RWPE2 (cell line): ENCODE data around the gene CBFA2T2.

Experiments
- ATAC-seq: fragments of 200-7000 bp; cut with Tn5 transposase; 3 replicates; pipeline ENCODE4 v1.9.1; 2021; ENCODE audit warnings: low read depth
- DNase-seq: peaks from one replicate; pipeline ENCODE4 v3.0.0-alpha.2; 2020; ENCODE audit warnings: low spot score
- H3K27ac ChIP-seq: fragments of 450-650 bp; 2 replicates; pipeline ENCODE4 v1.5.1; 2017; ENCODE audit warnings: mild to moderate bottlenecking; ENCODE audit not compliant: poor library complexity, severe bottlenecking
- H3K27me3 ChIP-seq: fragments of 250-450 bp; sonication (Bioruptor Pico); 2 replicates; pipeline ENCODE4 v1.5.1; 2021; ENCODE audit warnings: mild to moderate bottlenecking, moderate library complexity; ENCODE audit not compliant: insufficient read depth, poor library complexity, severe bottlenecking
- H3K36me3 ChIP-seq: fragments of 250-450 bp; sonication (Bioruptor Pico); 2 replicates; pipeline ENCODE4 v1.5.1; 2020; ENCODE audit warnings: low read depth, mild to moderate bottlenecking, moderate library complexity
- H3K4me1 ChIP-seq: fragments of 250-450 bp; sonication (Bioruptor Pico); 2 replicates; pipeline ENCODE4 v1.5.1; 2021; ENCODE audit warnings: mild to moderate bottlenecking, moderate library complexity; ENCODE audit not compliant: insufficient read depth, poor library complexity, severe bottlenecking
- H3K4me3 ChIP-seq: fragments of 250-450 bp; sonication (Bioruptor Pico); 2 replicates; pipeline ENCODE4 v1.5.1; 2021; ENCODE audit warnings: mild to moderate bottlenecking, moderate library complexity; ENCODE audit not compliant: severe bottlenecking
- H3K9me3 ChIP-seq: fragments of 250-450 bp; sonication (Bioruptor Pico); 2 replicates; pipeline ENCODE4 v1.5.1; 2021; ENCODE audit warnings: mild to moderate bottlenecking, moderate library complexity; ENCODE audit not compliant: severe bottlenecking
- TF ChIP-seq, protein P1 (sequence below): fragments of 450-650 bp; IDR thresholded peaks from one replicate; pipeline ENCODE4 v1.5.1; 2017; ENCODE audit warnings: mild to moderate bottlenecking, moderate library complexity; ENCODE audit not compliant: poor library complexity, severe bottlenecking

CBFA2T2 gene

DNA sequence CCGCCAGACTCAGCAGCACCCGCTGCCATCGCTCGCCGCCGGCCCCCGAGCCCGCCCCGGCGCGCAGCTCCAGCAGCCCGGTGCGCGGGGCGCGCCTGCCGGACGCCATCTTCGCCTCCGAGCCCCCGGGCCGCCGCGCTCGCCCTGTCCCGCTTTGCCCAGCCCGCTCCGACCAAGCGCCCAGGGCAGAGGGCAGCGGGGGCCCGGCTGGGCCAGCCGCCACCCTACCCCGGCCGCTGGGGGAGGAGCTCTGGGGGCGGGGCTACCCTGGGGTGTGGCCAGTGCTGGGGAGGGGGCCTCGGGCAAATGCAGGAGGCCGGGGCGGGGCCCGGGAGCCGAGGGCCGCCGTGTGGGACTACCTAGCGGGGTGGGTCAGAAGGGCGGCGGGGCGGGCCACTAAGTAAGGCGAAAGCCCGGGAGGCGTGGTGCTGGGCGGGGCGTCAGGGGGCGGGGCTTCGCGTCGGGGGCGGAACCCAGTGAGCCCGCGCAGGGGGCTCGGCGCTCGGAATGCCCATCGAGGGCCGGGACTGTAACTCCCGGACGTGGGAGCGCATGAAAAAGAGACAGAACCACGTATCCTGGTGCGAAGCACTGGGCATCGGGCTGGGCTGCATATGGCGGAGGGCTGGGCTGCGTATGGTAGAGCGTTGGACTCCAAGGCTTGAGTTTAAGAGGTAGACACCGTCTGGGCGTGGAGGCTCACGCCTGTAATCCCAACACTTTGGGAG lies 46.2 kb upstream of the CBFA2T2 start, which contains the start of gene SNTA1:
SNTA1 (minus strand) TSS at position 252 of the 728 bp plus-strand sequence; CDS start at position 109, 143 bp downstream.
- H3K36me3 ChIP-seq: no peaks in the 10 kb centered on the region
- no peaks in the 10 kb centered on the region for H3K27me3 ChIP-seq
- peak within 1 kb of the TSS; percentile 93 for H3K4me3 ChIP-seq
- peak within 1 kb of the TSS; percentile 1 for H3K27ac ChIP-seq
- TF ChIP-seq, protein P1, sequence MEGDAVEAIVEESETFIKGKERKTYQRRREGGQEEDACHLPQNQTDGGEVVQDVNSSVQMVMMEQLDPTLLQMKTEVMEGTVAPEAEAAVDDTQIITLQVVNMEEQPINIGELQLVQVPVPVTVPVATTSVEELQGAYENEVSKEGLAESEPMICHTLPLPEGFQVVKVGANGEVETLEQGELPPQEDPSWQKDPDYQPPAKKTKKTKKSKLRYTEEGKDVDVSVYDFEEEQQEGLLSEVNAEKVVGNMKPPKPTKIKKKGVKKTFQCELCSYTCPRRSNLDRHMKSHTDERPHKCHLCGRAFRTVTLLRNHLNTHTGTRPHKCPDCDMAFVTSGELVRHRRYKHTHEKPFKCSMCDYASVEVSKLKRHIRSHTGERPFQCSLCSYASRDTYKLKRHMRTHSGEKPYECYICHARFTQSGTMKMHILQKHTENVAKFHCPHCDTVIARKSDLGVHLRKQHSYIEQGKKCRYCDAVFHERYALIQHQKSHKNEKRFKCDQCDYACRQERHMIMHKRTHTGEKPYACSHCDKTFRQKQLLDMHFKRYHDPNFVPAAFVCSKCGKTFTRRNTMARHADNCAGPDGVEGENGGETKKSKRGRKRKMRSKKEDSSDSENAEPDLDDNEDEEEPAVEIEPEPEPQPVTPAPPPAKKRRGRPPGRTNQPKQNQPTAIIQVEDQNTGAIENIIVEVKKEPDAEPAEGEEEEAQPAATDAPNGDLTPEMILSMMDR: no peak
- no peaks in the 10 kb centered on the region for H3K4me1 ChIP-seq
- DNase-seq (peak; percentile 99), ATAC-seq (peak; percentile 89)
- peaks cover 3% of the 10 kb centered on the region for H3K9me3 ChIP-seq

DNA sequence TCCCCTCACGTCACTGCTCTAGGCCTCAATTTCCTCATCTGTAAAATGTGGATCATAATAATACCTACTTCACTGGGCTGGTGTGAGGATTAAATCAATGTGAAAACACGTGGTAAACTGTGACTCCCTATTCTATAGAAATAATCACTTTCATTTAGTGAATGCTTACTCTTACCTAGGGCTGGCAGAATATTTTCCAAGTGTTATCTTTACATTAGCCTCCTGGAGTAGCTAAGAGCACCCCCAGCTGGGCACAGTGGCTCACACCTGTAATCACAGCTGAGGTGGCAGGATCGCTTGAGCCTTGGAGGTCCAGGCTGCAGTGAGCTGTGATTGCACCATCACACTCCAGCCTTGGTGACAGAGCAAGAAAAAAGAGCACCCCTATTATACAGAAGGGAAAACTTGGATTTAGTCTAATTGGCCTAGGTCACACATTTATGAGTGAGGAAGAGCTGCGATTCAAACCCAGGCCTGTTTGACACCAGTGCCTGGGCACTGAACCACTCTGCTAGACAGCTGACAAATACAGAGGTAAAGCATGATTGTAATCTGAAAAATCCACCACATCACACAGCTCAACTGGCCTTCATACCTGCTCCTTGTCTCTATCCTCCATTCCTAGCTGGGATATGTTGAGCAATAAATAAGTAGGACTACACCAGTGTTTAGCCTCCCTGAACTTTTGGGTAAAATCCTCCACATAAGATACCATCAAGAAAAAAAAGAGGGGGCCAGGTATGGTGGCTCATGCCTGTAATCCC lies 44.9 kb upstream of the CBFA2T2 start:
- DNase-seq (no peak), ATAC-seq (no peak)
- no peaks in the 10 kb centered on the region for H3K36me3 ChIP-seq
- H3K4me3 ChIP-seq: peak overlapping the region; percentile 93
- H3K9me3 ChIP-seq: peaks cover 3% of the 10 kb centered on the region
- TF ChIP-seq, protein P1: peak; percentile 70
- H3K27ac ChIP-seq: no peak overlapping the region
- H3K4me1 ChIP-seq: no peaks in the 10 kb centered on the region
- H3K27me3 ChIP-seq: no peaks in the 10 kb centered on the region

DNA sequence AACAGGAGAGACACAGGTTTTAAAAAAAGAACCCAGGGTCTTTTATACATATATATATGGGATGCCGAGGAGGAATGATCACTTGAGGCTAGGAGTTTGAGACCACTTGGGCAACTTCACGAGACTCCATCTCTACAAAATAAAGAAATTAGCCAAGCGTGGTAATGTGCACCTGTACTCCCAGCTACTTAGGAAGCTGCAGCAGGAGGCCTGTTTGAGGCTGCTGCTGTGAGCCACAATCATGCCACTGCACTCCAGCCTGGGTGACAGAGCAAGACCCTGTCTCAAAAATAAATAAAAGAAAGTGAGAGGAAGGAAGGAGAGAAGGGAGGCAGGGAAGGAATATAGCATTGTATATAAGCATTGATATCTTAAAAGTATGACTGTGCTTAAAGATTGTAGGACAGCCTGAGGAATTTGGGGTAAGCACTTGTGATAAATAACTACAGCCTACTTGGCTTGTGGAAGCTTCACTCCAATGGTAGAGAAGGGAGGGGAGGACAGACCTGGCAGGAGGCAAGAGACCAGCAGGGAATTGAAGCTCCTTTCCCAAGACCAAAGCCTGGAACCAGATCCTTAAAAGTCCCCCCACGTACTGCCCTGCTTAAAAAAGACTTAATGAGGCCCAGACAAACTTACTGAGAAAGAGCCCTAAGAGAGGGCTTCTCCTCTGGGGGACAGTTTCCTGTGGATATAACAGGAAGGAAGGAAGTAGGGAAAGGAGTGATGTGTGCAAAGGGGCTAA lies 43.8 kb upstream of the CBFA2T2 start:
- ATAC-seq: no peak
- no peak for DNase-seq
- Histone ChIP-seq H3K36me3 (no peaks in the 10 kb centered on the region), H3K27ac (no peak overlapping the region), H3K9me3 (peaks cover 3% of the 10 kb centered on the region), H3K4me3 (no peak overlapping the region), H3K27me3 (no peaks in the 10 kb centered on the region), H3K4me1 (no peaks in the 10 kb centered on the region)
- TF ChIP-seq, protein P1: no peak

DNA sequence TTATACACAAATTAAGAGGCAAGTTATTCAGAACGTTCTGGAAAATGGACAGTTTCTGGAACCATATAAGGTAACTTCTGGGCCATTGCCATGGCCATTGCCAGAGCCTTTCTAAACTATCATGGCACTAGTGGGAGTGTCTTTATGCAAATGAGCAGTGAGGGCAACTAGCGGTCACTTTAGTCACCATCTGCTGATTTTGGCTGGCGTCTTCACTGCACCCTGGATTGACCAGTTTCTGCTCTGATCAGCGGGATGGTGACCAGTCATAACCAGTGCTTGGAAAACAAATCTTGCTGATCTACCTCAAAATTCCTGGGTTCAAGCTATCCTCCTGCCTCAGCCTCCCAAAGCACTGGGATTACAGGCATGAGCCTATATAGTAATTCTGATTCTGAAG lies 39.0 kb upstream of the CBFA2T2 start:
- no peak overlapping the region for H3K27ac ChIP-seq
- H3K27me3 ChIP-seq: no peaks in the 10 kb centered on the region
- ATAC-seq (peak; percentile 30; the same call in 1 of the 3 replicates), DNase-seq (no peak)
- H3K4me3 ChIP-seq: no peak overlapping the region
- TF ChIP-seq, protein P1: no peak
- H3K36me3 ChIP-seq: no peaks in the 10 kb centered on the region
- peaks cover 3% of the 10 kb centered on the region for H3K9me3 ChIP-seq
- no peaks in the 10 kb centered on the region for H3K4me1 ChIP-seq
